SIG-M5 treated with dmso at 0.1 percent for 504 hours (cell line): Measurements from ENCODE around the gene TBC1D22A.
"Not testable (repeated sequence)": the region's sequence is repeated elsewhere in the genome, so short reads cannot be mapped to it uniquely, and the experiment has no call there.

Experiments
- DNase-seq: peaks from one replicate; lab custom pipeline; 2025; ENCODE audit not compliant: unreplicated experiment; lab: John Stamatoyannopoulos, UW

The TBC1D22A gene, protein sequence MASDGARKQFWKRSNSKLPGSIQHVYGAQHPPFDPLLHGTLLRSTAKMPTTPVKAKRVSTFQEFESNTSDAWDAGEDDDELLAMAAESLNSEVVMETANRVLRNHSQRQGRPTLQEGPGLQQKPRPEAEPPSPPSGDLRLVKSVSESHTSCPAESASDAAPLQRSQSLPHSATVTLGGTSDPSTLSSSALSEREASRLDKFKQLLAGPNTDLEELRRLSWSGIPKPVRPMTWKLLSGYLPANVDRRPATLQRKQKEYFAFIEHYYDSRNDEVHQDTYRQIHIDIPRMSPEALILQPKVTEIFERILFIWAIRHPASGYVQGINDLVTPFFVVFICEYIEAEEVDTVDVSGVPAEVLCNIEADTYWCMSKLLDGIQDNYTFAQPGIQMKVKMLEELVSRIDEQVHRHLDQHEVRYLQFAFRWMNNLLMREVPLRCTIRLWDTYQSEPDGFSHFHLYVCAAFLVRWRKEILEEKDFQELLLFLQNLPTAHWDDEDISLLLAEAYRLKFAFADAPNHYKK

DNA sequence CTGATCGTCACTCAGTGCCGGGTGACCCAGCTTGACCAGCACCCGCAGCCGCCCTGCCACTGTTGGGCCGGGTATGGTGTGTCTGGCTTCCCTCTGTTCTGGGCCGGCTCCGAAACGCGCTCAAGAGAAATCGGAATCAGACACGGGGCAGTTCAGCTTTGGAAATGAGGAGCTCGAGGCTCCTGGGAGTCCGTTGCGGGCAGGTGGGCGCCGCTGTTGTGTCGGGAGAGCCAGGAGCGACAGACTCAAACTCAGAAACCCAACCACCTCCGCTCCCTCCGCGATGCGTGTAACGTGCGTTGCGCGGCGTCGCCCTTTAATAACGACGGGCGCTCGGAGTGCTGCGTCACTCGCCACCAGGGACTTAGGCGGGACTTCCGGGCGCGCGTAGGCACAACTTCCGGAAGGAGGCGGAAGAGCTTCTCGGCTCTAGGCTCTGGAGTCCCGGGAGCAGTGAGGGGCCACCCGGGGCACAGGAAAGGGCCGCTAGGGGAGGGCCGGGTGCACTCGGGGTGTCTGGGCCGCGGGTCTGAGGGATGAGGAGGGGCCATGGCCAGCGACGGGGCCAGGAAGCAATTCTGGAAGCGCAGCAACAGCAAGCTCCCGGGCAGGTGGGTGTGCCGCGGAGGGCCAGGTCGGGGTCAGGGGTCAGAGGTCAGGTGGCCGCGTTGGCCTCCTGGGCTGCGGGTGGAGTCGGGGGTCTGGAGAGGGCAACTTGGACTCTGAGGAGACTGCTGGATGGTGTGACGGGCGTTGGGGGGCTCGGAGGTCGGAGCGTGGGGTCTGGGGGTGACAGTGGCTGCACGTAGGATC is at the start of gene TBC1D22A:
TBC1D22A (plus strand) TSS at position 413 of the 813 bp plus-strand sequence; CDS start at position 550, 137 bp downstream.
- peak; percentile 90 for DNase-seq

DNA sequence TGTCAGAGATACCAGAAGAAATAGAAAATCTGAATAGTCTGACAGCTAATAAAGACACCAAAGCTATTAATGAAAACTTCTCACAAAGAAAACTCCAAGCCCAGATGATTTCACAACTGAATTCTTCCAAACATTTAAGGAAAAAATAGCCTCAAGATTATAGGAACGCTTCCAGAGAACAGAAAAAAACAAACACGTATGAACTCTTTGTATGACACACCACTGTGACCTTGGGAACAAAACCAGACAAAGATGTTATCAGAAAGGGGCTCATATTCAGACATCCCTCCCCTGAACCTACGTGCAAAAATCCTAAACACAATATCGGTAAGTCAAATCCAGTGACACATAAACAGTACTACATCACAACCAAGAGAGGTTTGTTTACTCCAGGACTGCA is 47.9 kb upstream of the TBC1D22A start:
- no peak for DNase-seq

DNA sequence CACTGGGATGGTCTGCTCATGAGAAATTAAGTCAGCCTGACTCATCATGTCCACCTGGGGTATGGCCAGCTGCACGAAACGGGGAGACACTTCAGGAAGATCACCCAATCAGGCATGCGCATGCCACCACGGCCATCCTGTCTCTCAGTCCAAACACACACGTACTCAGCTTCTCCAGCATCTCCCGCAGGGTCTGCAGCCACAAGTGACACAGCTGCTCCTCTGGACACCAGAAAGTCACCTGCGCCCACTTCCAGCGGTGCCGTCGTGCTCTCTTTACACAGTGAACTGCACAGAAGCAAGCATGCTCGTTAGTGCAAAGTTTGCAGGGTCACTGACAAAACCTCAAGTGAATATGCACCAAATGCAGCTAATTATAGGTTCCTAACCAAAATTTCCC is 42.5 kb upstream of the TBC1D22A start:
- no peak for DNase-seq

DNA sequence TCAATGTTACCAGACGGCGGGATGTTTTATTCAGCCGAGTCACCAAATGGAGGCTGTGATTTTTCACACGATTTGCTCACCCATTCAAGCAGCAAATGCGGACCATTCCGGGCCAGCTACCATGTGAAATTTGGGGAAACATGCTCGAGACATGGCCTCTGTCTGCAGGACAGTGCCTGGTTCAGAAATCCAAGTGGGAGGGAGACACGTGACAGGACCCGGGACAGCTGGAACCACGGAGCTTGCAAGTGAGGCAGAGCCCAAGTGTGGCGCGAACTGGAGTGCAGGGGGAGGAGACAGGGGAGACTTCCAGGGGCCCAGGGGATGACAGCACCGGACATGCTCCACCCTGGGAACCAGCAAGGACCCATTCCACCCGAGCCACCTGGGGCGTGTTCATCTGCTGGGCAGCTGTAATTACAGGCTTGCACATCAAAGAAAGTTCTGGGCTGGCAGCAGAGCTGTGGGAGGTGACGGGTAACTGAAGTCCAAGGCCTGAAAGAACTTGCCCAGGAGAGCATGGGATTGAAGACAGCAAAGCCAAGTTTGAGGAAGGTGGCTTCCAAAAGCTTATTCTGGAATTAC is 40.9 kb upstream of the TBC1D22A start:
- no peak for DNase-seq

DNA sequence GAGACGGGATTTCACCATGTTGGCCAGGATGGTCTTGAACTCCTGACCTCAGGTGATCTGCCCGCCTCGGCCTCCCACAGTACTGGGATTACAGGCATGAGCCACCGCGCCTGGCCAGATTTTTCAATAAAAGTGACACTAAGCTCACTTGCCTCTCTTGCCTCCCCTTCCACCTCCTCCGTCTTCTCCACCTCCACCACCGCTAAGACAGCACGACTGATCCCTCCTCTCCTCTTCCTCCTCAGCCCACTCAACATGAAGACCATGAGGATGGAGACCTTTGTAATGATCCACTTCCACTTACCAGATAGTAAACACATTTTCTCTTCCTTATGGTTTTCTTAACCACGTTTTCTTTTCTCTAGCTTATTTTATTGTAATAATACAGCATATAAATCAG is 38.6 kb upstream of the TBC1D22A start:
- DNase-seq = no peak

DNA sequence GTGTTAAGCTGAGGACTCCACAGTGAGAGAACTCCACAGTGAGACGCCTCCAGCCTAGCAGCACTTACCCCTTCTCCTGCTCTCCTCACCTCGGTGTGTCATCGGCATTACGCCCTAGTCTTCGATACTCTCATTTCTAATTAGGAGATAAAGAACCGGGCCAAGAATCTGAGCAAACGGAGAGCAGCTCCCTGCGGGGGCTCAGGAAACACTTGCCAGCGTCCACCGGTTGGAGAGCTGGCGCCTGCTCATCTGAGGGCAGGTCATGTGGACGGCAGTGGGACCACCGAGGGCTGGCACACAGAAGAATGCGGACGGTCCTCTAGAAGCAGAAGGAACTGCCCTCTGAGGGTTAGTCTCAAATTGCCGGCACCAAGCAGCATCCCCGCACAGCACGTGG is 37.4 kb upstream of the TBC1D22A start:
- DNase-seq = no peak

DNA sequence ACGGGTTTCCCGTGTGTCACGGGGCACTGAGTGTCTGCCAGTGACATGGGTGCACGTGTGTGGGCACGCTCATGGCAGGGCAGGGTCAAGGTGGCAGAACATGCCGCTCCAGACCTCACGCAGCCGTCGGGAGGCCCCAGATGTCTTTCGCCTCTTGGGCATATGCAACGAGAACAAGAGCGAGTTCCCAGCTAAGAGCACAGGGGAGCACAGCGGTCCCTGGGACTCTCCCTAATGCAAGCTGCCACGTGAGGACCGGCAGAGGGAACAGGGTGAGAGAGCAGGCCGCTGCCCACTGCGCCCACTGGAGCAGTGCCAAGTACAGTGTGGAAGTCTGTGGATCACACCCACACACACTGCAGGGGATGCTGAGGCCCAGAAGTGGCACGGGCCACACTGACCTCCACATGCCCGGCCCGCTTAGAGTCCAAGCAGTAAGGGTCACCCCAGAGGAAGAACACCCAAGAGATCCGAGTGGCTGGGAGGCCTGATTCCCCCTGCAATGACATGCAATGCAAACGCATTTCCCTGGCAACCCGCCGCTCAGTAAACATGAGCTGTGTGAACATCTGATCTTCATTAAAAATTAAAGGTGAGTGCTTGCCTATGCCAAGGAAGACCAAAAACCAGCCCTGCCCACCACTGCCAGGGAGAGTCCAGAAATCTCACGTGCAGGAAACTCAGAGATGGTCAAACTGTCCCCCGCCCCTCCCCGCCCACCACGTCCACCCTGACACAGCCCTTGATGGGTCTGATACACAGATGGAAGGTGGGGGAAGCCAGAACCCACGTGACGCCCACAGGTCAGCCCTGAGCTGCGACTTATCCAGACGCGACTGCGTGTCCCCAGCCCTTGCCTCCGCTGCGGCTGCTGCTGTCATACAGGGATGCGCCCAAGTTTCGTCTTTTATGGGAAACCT is 36.1 kb upstream of the TBC1D22A start:
- DNase-seq = no peak

DNA sequence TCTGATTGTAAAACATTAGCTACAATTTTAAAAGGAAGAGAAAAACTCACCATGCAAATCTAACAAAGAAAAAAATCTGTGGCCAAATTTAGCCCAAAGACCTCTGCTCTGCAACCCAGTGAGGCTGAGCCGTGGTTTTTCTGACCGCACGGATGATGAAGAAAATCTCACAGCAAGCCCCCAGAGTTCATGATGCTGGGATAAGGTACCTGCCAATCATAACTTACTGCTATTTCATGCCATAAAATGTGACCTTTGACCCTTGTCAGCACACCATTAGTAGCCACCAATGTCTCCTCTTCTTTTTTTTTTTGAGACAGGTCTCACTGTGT is 35.5 kb upstream of the TBC1D22A start:
- DNase-seq = no peak

DNA sequence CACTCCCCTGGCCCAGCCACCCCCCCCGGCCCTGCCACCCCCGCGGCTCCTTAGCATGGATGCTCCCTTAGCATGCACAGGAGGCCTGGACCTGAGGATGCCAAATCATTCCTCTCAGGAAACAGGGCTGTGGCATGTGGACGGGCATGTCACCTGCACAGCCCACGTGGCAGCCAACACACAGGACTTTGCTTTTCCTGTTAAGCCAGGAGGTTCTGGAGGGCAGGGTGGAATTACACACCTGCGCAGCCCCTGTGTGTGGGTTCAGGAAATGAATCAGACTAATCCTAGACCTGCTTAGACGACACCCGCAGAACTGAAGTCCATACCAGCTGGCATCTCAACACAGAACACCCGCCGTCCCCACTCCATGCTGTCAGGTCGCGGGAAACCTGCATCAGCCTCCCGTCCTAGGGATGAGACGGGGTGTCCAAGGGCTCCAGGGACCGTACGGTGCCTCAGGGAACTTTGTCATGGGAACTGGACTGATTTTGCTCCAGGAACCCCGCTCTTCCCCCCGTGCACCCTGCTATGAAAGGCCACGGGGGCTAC is 34.6 kb upstream of the TBC1D22A start:
- no peak for DNase-seq

DNA sequence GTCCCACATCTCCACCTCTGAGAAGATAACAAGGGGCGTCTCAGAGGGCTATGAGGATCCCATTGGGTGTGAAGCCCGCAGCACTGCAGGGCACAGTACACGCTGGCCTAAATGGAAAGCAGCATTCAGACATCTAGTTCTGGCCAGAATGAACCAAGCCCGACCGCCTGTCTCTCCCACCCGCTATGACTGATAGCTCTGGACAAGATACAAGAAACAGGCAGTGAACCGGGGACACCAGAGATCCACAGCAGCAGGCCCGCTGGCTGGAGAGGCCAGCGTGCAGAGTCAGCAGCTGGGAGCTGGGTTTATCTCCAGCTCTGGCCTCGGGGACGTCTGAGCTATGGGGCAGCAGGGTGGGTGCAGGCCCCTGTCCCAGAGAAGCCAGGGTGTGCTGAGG is 34.0 kb upstream of the TBC1D22A start:
- DNase-seq = no peak

DNA sequence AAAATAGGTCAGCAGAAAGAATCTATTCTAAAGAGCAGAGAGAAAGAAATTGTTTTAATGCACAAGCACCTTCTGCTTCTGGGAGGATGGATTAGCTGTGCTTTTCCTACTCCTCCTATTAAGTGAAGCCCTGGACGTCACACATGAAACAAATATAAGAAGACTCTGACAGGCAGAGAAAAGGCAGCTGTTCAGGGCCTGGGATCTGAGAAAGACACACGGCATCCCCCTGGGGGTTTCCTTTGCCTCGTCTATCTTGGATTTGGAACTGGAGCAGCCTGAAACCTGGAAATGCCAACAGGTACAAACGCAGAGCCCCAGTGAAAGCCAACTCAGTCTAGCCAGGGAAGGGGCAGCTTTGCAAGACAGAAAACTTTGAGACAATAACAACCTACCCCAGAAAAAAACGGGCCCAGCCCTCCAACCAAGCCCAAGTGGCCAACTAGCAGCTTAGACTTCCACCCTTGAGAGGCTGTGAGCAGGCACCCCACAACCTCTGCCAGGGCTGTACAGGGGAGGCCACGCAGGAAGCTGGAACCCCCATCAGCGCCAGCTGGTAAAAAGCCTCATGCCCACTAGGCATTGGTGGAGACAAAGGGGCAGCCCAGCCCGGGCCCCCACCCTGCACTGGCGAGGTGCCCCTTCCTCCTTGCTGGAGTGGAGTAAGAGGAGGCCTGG is 31.7 kb upstream of the TBC1D22A start:
- DNase-seq = no peak

DNA sequence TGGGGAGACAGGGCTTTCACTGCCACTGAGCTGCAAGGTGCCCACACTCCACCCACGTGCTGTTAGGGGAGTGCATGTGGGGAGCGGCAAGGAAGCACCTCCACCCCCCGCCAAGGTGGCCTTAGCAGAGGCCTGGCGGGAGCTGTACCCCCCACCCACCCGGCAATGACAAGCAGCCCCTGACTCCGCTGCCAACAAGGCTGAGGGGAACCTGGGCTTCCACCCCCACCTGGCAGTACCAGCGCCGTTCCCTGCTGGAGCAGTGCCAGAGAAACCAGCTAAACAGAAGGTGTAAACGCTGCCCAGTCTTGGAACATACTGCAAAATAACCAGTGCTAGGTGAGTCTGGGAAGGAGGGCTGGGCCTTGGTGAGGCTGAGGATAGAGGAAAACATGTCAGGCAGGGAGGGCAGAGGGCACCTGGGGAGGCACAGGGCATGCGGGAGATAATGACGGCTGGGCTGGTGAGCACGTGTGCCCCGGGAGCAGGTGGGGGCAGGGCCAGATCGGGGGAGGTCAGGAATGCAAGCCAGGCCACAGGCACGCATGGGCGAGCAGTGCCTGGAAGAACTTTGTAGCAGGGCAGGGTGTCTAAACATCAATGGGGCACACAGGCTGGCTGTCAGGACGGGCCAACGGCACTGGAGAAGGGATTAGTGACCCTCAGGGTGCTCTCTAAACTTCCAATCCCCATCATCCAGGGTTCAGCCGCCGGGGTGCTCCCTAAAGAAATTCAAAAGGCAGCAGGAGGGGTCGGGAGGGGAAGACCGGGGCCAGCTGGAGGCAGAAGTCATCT is 31.0 kb upstream of the TBC1D22A start:
- DNase-seq = no peak

DNA sequence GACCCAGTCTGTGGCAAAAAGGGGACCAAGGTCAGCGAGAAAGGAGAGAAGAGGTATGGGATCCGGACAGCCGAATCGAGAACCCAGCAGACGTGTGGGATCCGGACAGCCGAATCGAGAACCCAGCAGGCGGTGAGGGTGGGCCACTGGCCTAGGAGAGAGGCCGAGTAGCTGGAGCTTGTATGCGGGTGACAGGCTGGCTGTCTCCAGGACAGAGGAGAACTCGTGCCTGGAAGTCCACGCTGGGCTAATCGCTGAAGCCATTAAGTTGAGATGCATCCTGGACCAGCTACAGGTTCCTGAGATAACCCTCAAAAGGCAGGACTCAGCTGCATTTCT is 30.4 kb upstream of the TBC1D22A start:
- no peak for DNase-seq

DNA sequence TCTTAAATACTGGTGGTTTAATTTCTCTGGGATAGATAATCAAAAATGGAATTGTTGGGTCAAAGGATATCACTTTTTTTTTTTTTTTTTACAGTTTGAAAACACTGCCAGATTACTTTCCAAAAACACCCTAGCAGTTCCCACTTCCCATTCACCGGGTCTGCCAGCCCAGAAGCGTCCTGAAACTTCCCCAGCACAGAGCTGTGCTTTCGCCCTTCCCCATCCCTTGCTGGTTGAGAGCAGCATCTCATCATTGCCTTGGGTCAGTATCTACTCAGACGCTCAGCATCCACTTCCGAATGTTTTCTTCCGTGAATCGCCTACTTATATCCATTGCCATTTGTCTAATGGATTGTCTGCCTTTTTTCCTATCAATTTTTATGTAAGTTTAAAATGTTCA is 29.9 kb upstream of the TBC1D22A start:
- DNase-seq = no peak

DNA sequence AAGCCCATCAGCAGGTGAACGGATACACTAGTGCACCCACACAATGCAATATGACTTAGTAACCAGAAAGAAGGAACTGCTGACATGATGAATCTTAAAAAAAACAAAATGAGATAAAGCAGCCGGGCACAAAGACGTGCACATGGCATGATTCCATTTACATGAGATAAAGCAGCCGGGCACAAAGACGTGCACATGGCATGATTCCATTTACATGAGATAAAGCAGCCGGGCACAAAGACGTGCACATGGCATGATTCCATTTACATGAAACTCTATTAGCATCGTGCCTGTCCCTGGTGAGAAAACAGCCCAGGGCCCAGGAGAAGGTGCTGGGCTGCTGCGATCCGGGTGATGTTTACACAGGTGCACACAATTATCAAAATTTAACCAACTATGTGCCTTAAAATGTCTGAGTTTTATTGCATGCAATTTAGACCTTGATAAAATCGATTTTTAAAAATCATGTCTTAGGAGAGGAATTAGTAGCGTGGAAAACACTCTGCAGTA is 28.2 kb upstream of the TBC1D22A start:
- DNase-seq = not testable (repeated sequence)

DNA sequence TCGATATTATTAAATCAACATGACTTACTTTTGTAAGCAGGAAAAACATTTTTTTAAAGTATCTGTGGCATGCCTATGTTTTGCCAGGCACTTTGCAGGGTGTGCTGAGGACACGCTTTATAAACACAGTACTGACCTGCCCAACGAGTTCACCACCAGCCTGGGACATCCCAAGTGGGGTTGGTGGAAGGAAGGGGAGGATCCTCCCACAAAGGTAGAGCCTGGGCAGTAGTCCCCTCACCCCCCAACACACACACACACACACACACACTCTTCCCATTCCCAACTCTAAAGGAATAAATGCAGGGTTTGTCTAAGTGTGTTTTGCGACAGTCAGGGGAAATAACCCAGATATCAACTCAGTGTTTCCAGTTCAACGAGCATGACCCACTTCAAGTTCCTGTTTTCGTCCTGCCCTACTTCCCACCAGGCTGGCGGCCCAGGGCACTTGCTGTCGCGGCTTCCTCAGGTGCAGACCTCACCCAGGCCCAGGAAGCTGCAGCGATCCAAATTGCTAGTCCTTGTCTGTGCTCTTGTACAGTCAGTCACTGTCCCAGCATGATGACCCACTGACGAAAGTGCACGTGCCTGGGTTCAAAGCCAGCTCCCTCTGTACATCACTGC is 27.5 kb upstream of the TBC1D22A start:
- peak; percentile 68 for DNase-seq

DNA sequence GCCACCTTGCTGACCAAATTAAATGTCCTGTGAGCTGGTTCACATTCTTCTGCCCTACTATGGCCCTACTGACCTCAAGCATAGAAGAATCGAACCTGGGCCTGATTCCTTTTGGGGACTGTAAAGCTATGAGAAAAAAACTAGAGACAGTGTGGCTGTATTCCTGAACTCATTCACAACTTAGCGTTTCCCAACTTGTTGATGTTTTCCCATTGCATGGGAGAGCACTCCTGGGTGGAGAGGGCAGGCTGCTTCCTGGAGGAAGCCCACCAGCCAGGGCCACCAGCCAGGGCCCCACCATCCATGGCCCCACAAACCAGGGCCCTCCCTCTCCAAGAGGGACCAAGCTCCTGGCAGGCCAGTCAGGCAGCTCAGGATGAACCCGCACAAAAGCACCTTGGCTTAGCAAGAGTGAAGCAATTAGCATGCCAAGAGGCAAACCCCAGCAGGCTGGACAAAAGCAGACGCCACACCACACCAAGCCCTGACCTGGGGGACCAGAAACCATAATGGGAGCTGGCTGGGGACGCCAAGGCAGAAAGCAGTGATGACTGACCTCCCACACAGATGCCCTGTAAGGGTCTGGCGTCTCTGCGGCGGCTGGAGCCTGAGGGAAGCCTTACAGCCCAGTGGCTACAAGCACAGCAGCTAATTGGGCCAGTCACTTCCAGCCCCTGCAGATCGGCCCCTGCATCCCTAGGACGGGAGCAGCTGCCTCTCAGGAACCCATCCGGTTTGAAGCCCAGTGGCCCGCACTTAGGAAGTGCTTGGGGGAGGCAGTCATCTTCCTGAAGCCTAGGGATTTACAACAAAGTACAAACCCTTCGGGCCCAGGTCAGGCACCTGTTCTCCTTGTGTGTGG is 26.5 kb upstream of the TBC1D22A start:
- DNase-seq = no peak

DNA sequence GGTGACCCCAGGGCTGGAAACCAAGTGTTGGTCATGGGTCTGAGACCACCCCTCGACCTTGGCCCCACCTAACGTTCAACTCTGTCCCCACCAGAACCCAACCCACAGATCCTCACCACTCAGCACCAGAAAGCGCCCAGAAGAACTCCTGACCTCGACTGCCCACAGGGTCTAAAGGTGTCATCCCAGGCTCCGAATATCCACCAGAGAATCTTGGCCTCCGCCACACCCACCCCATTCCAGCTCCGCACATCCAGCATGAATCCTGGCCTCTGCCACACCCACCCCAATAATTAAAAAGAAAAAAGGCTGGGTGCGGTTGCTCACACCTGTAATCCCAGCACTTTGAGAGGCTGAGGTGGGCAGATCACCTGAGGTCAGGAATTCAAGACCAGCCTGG is 25.7 kb upstream of the TBC1D22A start:
- DNase-seq = no peak
